ENCODE data around the gene BFSP1. TPM values are rescaled to one million over a fixed set of nuclear protein-coding genes. Genes with fewer than 3 reads are reported as not detected.

BFSP1 gene
- total RNA-seq, 2 donors from 2014 or later, result 9.4 to 12.0 TPM

DNA sequence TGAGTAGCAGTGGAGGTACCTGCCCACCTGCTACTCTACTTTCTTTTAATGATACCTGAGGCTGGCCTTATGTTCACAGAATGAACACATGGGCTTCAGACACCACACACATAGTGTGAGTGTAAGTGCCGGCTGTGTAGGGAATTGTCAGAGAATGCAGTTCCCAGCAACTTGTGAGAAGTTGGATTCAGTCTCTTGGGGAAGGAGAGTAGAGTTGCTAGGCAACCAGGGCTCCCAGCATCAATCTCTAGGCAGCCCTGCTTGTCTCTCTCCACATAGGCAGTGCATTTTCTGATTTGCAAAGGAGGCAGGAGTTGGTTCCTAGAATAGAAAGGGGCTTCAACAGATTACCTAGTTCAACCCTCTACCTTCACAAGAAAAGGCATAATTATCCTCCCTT is 74.1 kb downstream of the BFSP1 start:
- Histone ChIP-seq H3K9ac (ENCODE audit: extremely low read depth, low read length, poor library complexity, severe bottlenecking) (no peak overlapping the region), H3K27ac (ENCODE audit: low read depth, low read length) (no peak overlapping the region), H3K36me3 (ENCODE audit: control insufficient read depth, insufficient read depth, low read length) (no peaks in the 10 kb centered on the region), H3K27me3 (ENCODE audit: control insufficient read depth, insufficient read depth, low read length, poor library complexity, severe bottlenecking) (no peaks in the 10 kb centered on the region), H3K4me1 (ENCODE audit: control insufficient read depth, insufficient read depth, low read length) (peaks cover 5% of the 10 kb centered on the region), H3K9me3 (ENCODE audit: control insufficient read depth, low read length) (no peaks in the 10 kb centered on the region), H3K4me3 (ENCODE audit: low read length) (no peak overlapping the region)
- Mint-ChIP-seq H3K4me1 (peaks cover 21% of the 10 kb centered on the region), H3K36me3 (ENCODE audit: low read depth) (no peaks in the 10 kb centered on the region), H3K27ac (no peak overlapping the region), H3K9me3 (no peaks in the 10 kb centered on the region), H3K27me3 (ENCODE audit: insufficient read depth) (no peaks in the 10 kb centered on the region), H3K4me3 (no peak overlapping the region)
- TF ChIP-seq, protein P1, sequence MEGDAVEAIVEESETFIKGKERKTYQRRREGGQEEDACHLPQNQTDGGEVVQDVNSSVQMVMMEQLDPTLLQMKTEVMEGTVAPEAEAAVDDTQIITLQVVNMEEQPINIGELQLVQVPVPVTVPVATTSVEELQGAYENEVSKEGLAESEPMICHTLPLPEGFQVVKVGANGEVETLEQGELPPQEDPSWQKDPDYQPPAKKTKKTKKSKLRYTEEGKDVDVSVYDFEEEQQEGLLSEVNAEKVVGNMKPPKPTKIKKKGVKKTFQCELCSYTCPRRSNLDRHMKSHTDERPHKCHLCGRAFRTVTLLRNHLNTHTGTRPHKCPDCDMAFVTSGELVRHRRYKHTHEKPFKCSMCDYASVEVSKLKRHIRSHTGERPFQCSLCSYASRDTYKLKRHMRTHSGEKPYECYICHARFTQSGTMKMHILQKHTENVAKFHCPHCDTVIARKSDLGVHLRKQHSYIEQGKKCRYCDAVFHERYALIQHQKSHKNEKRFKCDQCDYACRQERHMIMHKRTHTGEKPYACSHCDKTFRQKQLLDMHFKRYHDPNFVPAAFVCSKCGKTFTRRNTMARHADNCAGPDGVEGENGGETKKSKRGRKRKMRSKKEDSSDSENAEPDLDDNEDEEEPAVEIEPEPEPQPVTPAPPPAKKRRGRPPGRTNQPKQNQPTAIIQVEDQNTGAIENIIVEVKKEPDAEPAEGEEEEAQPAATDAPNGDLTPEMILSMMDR (conservative IDR thresholded peaks at IDR 0.05), result no peak
- WGBS, 2 experiments (ENCODE audit: insufficient coverage in 1 of 2, insufficient read length in 1 of 2), result 87% methylated on average over 1 of the region's 1 CpG; no CpG with 5 or more reads in 1 of the 2 experiments
- no peak for DNase-seq

DNA sequence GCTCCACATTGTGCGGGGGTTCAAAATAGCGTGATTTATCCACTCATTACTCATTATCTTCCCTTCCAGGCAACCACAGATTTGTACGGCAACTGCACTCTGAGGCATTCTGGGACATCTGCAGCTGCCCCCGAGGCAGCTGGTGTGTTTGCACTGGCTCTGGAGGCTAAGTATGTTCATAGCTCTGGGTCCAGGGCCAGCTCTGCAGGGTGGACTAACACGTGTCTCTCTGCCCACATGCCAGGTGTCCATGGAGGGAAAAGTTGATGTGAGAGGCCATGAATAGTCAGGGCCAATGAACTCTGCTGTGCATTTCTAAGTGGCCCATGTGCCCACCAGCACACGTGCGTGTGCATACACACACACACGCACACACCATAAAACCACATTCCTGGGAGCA is 74.9 kb downstream of the BFSP1 start:
- H3K27me3 Mint-ChIP-seq (ENCODE audit: insufficient read depth), result no peaks in the 10 kb centered on the region
- H3K36me3 ChIP-seq (ENCODE audit: control insufficient read depth, insufficient read depth, low read length), result no peaks in the 10 kb centered on the region
- peaks cover 5% of the 10 kb centered on the region for H3K4me1 ChIP-seq (ENCODE audit: control insufficient read depth, insufficient read depth, low read length)
- H3K27ac ChIP-seq (ENCODE audit: low read depth, low read length), result no peak overlapping the region
- no peak for DNase-seq
- no peak overlapping the region for H3K4me3 Mint-ChIP-seq
- H3K36me3 Mint-ChIP-seq (ENCODE audit: low read depth), result no peaks in the 10 kb centered on the region
- no peaks in the 10 kb centered on the region for H3K27me3 ChIP-seq (ENCODE audit: control insufficient read depth, insufficient read depth, low read length, poor library complexity, severe bottlenecking)
- H3K4me3 ChIP-seq (ENCODE audit: low read length), result no peak overlapping the region
- no peak overlapping the region for H3K27ac Mint-ChIP-seq
- no peak overlapping the region for H3K9ac ChIP-seq (ENCODE audit: extremely low read depth, low read length, poor library complexity, severe bottlenecking)
- TF ChIP-seq, protein P1 (conservative IDR thresholded peaks at IDR 0.05), result no peak
- peaks cover 2% of the 10 kb centered on the region for H3K9me3 ChIP-seq (ENCODE audit: control insufficient read depth, low read length)
- peaks cover 4% of the 10 kb centered on the region for H3K9me3 Mint-ChIP-seq
- 93 to 94% methylated on average over 5 to 8 of the region's 8 CpGs for WGBS, 2 experiments (ENCODE audit: insufficient coverage in 1 of 2, insufficient read length in 1 of 2)
- H3K4me1 Mint-ChIP-seq, result peaks cover 18% of the 10 kb centered on the region

DNA sequence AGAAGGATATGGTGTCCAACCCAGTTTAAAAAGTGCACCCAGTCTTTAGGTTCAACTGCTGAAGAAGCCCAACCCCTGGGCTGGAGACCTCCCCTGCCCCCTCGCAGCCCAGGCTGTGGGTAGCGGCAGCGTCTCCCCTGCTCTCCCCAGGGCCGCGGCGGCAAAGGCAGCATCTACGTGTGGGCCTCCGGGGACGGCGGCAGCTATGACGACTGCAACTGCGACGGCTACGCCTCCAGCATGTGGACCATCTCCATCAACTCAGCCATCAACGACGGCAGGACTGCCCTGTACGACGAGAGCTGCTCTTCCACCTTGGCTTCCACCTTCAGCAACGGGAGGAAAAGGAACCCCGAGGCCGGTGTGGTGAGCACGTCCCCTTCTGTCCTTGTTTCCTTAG is 77.6 kb downstream of the BFSP1 start:
- Mint-ChIP-seq H3K9me3 (peaks cover 14% of the 10 kb centered on the region), H3K27me3 (ENCODE audit: insufficient read depth) (no peaks in the 10 kb centered on the region), H3K4me1 (peaks cover 14% of the 10 kb centered on the region), H3K36me3 (ENCODE audit: low read depth) (no peaks in the 10 kb centered on the region), H3K27ac (no peak overlapping the region), H3K4me3 (no peak overlapping the region)
- H3K9ac ChIP-seq (ENCODE audit: extremely low read depth, low read length, poor library complexity, severe bottlenecking), result no peak overlapping the region
- H3K36me3 ChIP-seq (ENCODE audit: control insufficient read depth, insufficient read depth, low read length), result no peaks in the 10 kb centered on the region
- H3K4me3 ChIP-seq (ENCODE audit: low read length), result no peak overlapping the region
- peaks cover 5% of the 10 kb centered on the region for H3K4me1 ChIP-seq (ENCODE audit: control insufficient read depth, insufficient read depth, low read length)
- no peak for DNase-seq
- 93 to 96% methylated on average over 21 to 22 of the region's 22 CpGs for WGBS, 2 experiments (ENCODE audit: insufficient coverage in 1 of 2, insufficient read length in 1 of 2)
- H3K9me3 ChIP-seq (ENCODE audit: control insufficient read depth, low read length), result peaks cover 12% of the 10 kb centered on the region
- no peaks in the 10 kb centered on the region for H3K27me3 ChIP-seq (ENCODE audit: control insufficient read depth, insufficient read depth, low read length, poor library complexity, severe bottlenecking)
- TF ChIP-seq, protein P1 (conservative IDR thresholded peaks at IDR 0.05), result no peak
- no peak overlapping the region for H3K27ac ChIP-seq (ENCODE audit: low read depth, low read length)

Measured in endodermal cell (in vitro differentiated cells).